DND-41 (cell line): ENCODE data around the gene SPATA45.
A peak's percentile ranks its signal among the peaks of the same experiment; 100 is the strongest.

Experiments
- ATAC-seq: fragments of 200-7000 bp; cut with Tn5 transposase; 3 replicates; pipeline ENCODE4 v1.9.1; 2021; ENCODE audit warnings: low read depth; ENCODE audit not compliant: insufficient read depth
- DNase-seq: peaks from one replicate; pipeline ENCODE4 v3.0.0-alpha.2; 2020
- H2AFZ ChIP-seq: 2 replicates; pipeline ENCODE4 v1.6.0; 2012; ENCODE audit warnings: low read depth, low read length
- H3K27ac ChIP-seq: 2 replicates; pipeline ENCODE4 v1.5.1; 2012; ENCODE audit warnings: low read length, inconsistent platforms
- H3K27me3 ChIP-seq: fragments of 200-600 bp; sonication (generic); 2 replicates; pipeline ENCODE4 v1.6.0; 2012; ENCODE audit warnings: low read length, mild to moderate bottlenecking, inconsistent platforms; ENCODE audit not compliant: insufficient read depth, poor library complexity
- H3K36me3 ChIP-seq: 2 replicates; pipeline ENCODE4 v1.5.1; 2012; ENCODE audit warnings: low read length, inconsistent platforms; ENCODE audit not compliant: insufficient read depth
- H3K4me1 ChIP-seq: 2 replicates; pipeline ENCODE4 v1.5.1; 2012; ENCODE audit warnings: mild to moderate bottlenecking, low read length; ENCODE audit not compliant: insufficient read depth
- H3K4me2 ChIP-seq: 2 replicates; pipeline ENCODE4 v1.6.0; 2012; ENCODE audit warnings: mild to moderate bottlenecking, moderate library complexity, low read length, inconsistent platforms; ENCODE audit not compliant: insufficient read depth
- H3K4me3 ChIP-seq, 2 experiments: fragments of 200-600 bp in 1 of 2; shearing (Covaris generic) in 1 of 2; 2 replicates each; pipeline ENCODE4 v1.5.1; 2012 to 2016; ENCODE audit warnings: inconsistent platforms in 2 of 2, low read length in 2 of 2, mild to moderate bottlenecking in 2 of 2, low read depth in 1 of 2, moderate library complexity in 1 of 2
- H3K79me2 ChIP-seq: 2 replicates; pipeline ENCODE4 v1.6.0; 2012; ENCODE audit warnings: low read length, inconsistent platforms; ENCODE audit not compliant: insufficient read depth
- H3K9ac ChIP-seq: 2 replicates; pipeline ENCODE4 v1.6.0; 2012; ENCODE audit warnings: low read depth, mild to moderate bottlenecking, inconsistent platforms, low read length, moderate library complexity
- H3K9me3 ChIP-seq: 2 replicates; pipeline ENCODE4 v1.5.1; 2012; ENCODE audit warnings: low read length, moderate library complexity, mild to moderate bottlenecking, inconsistent platforms; ENCODE audit not compliant: insufficient read depth, severe bottlenecking
- H4K20me1 ChIP-seq: 2 replicates; pipeline ENCODE4 v1.6.0; 2012; ENCODE audit warnings: low read length; ENCODE audit not compliant: insufficient read depth
- CTCF ChIP-seq: IDR thresholded peaks from 2 replicates; pipeline ENCODE4 v1.5.1; 2012; ENCODE audit warnings: borderline replicate concordance, low read length, moderate library complexity, mild to moderate bottlenecking; ENCODE audit not compliant: poor library complexity, severe bottlenecking; ENCODE audit errors: extremely low read depth
- EZH2 ChIP-seq: IDR thresholded peaks from 3 replicates; pipeline ENCODE4 v1.6.1; 2012; ENCODE audit warnings: borderline replicate concordance, low read depth, mild to moderate bottlenecking, moderate library complexity, low read length, inconsistent platforms; ENCODE audit not compliant: severe bottlenecking

Gene SPATA45

DNA sequence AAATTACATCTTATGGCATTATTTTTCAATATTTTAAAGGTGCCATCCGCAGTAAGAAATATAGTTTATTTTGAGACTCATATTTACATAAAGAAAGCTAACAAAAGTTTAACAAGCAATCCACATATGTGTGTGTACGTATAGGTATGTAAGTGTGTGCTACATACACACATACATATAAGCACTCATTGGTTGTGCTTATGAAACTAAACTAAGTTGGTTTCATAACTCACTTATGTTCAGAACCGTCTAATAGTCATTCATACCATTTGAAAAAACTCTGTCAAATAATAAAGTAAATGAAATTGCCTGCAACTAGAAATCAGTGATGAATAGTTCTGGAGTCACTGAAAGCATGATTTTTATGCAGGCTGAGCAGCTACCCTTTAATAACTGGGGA lies 41.7 kb downstream of the SPATA45 start:
- no peaks in the 10 kb centered on the region for H3K9me3 ChIP-seq
- no peaks in the 10 kb centered on the region for H3K4me1 ChIP-seq
- no peak overlapping the region for H3K4me2 ChIP-seq
- H3K4me3 ChIP-seq: no peak overlapping the region
- H2AFZ ChIP-seq: no peak overlapping the region
- no peaks in the 10 kb centered on the region for H3K27me3 ChIP-seq
- peaks cover 49% of the 10 kb centered on the region for H3K36me3 ChIP-seq
- H3K9ac ChIP-seq: no peak overlapping the region
- TF ChIP-seq EZH2: no peak
- TF ChIP-seq CTCF: no peak
- H3K79me2 ChIP-seq: no peaks in the 10 kb centered on the region
- no peak for ATAC-seq
- DNase-seq: no peak
- H4K20me1 ChIP-seq: no peaks in the 10 kb centered on the region
- H3K27ac ChIP-seq: no peak overlapping the region

GRCh38 chr1:212797681-212798080 lies 49.8 kb downstream of the SPATA45 start:
- Histone ChIP-seq H3K9ac (no peak overlapping the region), H4K20me1 (no peaks in the 10 kb centered on the region), H3K4me1 (peaks cover 23% of the 10 kb centered on the region), H3K79me2 (peaks cover 10% of the 10 kb centered on the region), H3K9me3 (no peaks in the 10 kb centered on the region), H3K27me3 (no peaks in the 10 kb centered on the region), H3K4me3 (no peak overlapping the region), H2AFZ (no peak overlapping the region), H3K4me2 (no peak overlapping the region), H3K36me3 (peaks cover 43% of the 10 kb centered on the region), H3K27ac (no peak overlapping the region)
- no peak for DNase-seq
- no peak for ATAC-seq
- TF ChIP-seq EZH2 (no peak), CTCF (no peak)

DNA sequence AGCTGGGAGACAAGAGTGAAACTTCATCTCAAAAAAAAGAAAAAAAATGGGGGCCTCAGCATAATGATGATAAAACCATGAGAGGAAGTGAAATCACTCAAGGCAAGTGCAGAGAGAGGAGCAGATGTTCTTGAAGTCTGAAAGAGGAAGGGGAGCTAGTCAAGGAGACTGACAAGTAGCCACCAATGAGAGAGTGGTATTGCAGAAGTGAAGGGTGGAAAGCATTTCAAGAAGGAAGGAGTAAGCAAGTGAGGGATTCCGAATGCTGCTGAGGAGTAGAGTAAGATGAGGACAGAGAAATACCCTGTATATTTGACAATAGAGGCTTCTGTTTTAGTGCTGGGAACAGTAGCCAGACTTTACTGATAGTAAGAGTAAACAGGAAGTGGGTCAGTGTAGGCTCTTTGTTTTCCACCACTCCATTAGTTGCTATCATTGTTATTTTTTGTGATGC lies 52.9 kb downstream of the SPATA45 start:
- Histone ChIP-seq H3K4me1 (peaks cover 40% of the 10 kb centered on the region), H2AFZ (peak overlapping the region; percentile 62), H3K4me3 (peak overlapping the region in 1 of 2 experiments; percentile 36; a peak in 1 of 4 replicates)

More for the DNA sequence above, 52.9 kb downstream of the SPATA45 start:
- Histone ChIP-seq H3K36me3 (peaks cover 26% of the 10 kb centered on the region), H3K4me2 (peak overlapping the region; percentile 50), H3K9me3 (no peaks in the 10 kb centered on the region), H4K20me1 (no peaks in the 10 kb centered on the region), H3K9ac (peak overlapping the region; percentile 16; the same call in 1 of the 2 replicates), H3K27me3 (no peaks in the 10 kb centered on the region), H3K79me2 (peaks cover 37% of the 10 kb centered on the region), H3K27ac (peak overlapping the region; percentile 73)
- no peak for TF ChIP-seq CTCF
- TF ChIP-seq EZH2: no peak
- ATAC-seq (peak; percentile 58), DNase-seq (peak; percentile 29)
